ENCODE measurements around the gene ITSN2.

DNA sequence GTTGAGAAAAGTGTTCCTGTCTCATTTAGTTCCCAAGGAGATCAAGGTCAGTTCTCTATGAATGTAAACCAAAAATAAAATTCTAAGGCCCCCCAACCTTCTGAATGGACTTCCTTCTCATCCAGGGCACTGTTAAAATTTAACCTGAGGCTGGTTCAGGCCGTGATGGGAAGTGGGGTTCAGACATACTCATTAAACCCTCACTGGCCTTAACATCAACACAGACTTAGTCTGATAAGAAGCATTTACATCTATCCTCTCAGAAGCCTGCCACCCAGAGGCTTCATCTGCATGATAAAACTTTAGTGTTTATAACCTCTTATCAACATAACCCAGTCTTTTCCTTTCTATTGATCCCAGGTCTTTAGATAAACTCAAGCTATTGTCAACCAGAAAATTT lies 22.4 kb downstream of the ITSN2 start:
- TF ChIP-seq CTCF (IDR thresholded peaks at IDR 0.05): no peak
- TF ChIP-seq EP300 (IDR thresholded peaks at IDR 0.05; ENCODE audit: low read depth): no peak
- no peak for TF ChIP-seq POLR2A (IDR thresholded peaks at IDR 0.05)

Measured in transverse colon (tissue), 3 donors.